ENCODE measurements around the gene DHX34.

DHX34 gene

GRCh38 chr19:47417746-47418691 lies 68.9 kb downstream of the DHX34 start:
- no peak for DNase-seq (ENCODE audit: low read depth, low spot score)

- DNase-seq (ENCODE audit: low read depth, low spot score) = no peak
Observed at GRCh38 chr19:47418692-47419029, 69.5 kb downstream of the DHX34 start.

GRCh38 chr19:47419030-47419783 lies 70.1 kb downstream of the DHX34 start, which contains the start of gene MEIS3:
MEIS3 (minus strand) TSS chr19:47419527; CDS start chr19:47419081, 446 bp downstream.
- DNase-seq (ENCODE audit: low read depth, low spot score) = peak; percentile 82

GRCh38 chr19:47419789-47420188 lies 70.7 kb downstream of the DHX34 start:
- DNase-seq (ENCODE audit: low read depth, low spot score) = peak; percentile 26

- DNase-seq (ENCODE audit: low read depth, low spot score) = peak; percentile 15
Observed at GRCh38 chr19:47421244-47421786, 72.2 kb downstream of the DHX34 start.

GRCh38 chr19:47421844-47422395 lies 72.8 kb downstream of the DHX34 start:
- DNase-seq (ENCODE audit: low read depth, low spot score) = peak; percentile 80

GRCh38 chr19:47422417-47423163 lies 73.5 kb downstream of the DHX34 start:
- DNase-seq (ENCODE audit: low read depth, low spot score) = no peak

GRCh38 chr19:47423203-47423882 lies 74.2 kb downstream of the DHX34 start:
- no peak for DNase-seq (ENCODE audit: low read depth, low spot score)

- peak; percentile 97 for DNase-seq (ENCODE audit: low read depth, low spot score)
Observed at GRCh38 chr19:47427241-47428176, 78.4 kb downstream of the DHX34 start.

GRCh38 chr19:47428177-47428894 lies 79.2 kb downstream of the DHX34 start:
- DNase-seq (ENCODE audit: low read depth, low spot score) = peak; percentile 99

- peak; percentile 28 for DNase-seq (ENCODE audit: low read depth, low spot score)
Observed at GRCh38 chr19:47429140-47429793, 80.2 kb downstream of the DHX34 start.

- DNase-seq (ENCODE audit: low read depth, low spot score) = peak; percentile 78
Observed at GRCh38 chr19:47430041-47430802, 81.1 kb downstream of the DHX34 start.

- no peak for DNase-seq (ENCODE audit: low read depth, low spot score)
Observed at GRCh38 chr19:47432091-47432490, 83.0 kb downstream of the DHX34 start.
